GM12878 (cell line): ENCODE measurements around the gene SPAG16. TPM values are rescaled to one million over a fixed set of nuclear protein-coding genes. Genes with fewer than 3 reads are reported as not detected.
A peak's percentile ranks its signal among the peaks of the same experiment; 100 is the strongest.

Source experiments
- ATAC-seq: fragments of 200-7000 bp; cut with Tn5 transposase; 3 replicates; pipeline ENCODE4 v1.9.1; 2020; ENCODE audit warnings: mild to moderate bottlenecking, moderate library complexity
- BruUV-seq: library from RNA; stranded (reverse); fragments of 400-500 nt; replicated peaks from 2 replicates; lab custom pipeline; 2021; lab: Mats Ljungman, UMichigan
- CTCF ChIA-PET: fragments of 300-600 bp; sonication (Branson Sonifier 250); formaldehyde crosslinking; extraction: SDS; loops from one replicate; lab custom pipeline; 2021; ENCODE audit warnings: inconsistent platforms; lab: Yijun Ruan, JAX
- POLR2A ChIA-PET: fragments of 350-600 bp; formaldehyde crosslinking; extraction: SDS; loops from one replicate; lab custom pipeline; 2021; ENCODE audit warnings: inconsistent platforms; lab: Charles Lee
- RAD21 ChIA-PET: fragments of 300-600 bp; sonication (Branson Sonifier 250); formaldehyde crosslinking; loops from one replicate; lab custom pipeline; 2023; ENCODE audit warnings: antibody characterized with exemption; ENCODE audit not compliant: unreplicated experiment; lab: Charles Lee
- SMC1A ChIA-PET: fragments of 300-600 bp; sonication (Branson Sonifier 250); formaldehyde crosslinking; loops from one replicate; lab custom pipeline; 2023; ENCODE audit not compliant: unreplicated experiment, uncharacterized antibody; lab: Charles Lee
- DNase-seq: peaks from one replicate; pipeline ENCODE4 v3.0.0-alpha.2; 2011; ENCODE audit warnings: low read depth, low spot score
- FAIRE-seq: peaks from 3 replicates; lab custom pipeline; 2011; peaks lifted over from hg19 to GRCh38; lab: Jason Lieb, UNC
- H2AFZ ChIP-seq: 2 replicates; pipeline ENCODE4 v1.6.0; 2011; ENCODE audit warnings: low read depth, low read length, control low read depth; ENCODE audit not compliant: control insufficient read depth
- H3K27ac ChIP-seq: 2 replicates; pipeline ENCODE4 v1.5.1; 2011; ENCODE audit warnings: control low read depth; ENCODE audit not compliant: control insufficient read depth, insufficient read depth
- H3K27me3 ChIP-seq, 2 experiments: replicated peaks in 1 of 2; 2 replicates each; pipeline versions ENCODE4 v1.6.0 to v1.6.1; 2011; ENCODE audit warnings: low read length in 1 of 2; ENCODE audit not compliant: control insufficient read depth in 2 of 2, insufficient read depth in 2 of 2
- H3K36me3 ChIP-seq, 2 experiments: 2 replicates each; pipeline ENCODE4 v1.5.1; 2011; ENCODE audit warnings: low read length in 1 of 2; ENCODE audit not compliant: control insufficient read depth in 2 of 2, insufficient read depth in 2 of 2
- H3K4me1 ChIP-seq: 2 replicates; pipeline ENCODE4 v1.6.1; 2011; ENCODE audit warnings: mild to moderate bottlenecking, low read length, moderate library complexity, mixed read lengths; ENCODE audit not compliant: control insufficient read depth, insufficient read depth
- H3K4me2 ChIP-seq: 2 replicates; pipeline ENCODE4 v1.6.0; 2011; ENCODE audit warnings: control low read depth; ENCODE audit not compliant: control insufficient read depth, insufficient read depth
- H3K4me3 ChIP-seq: fragments of 200-600 bp; sonication (generic); 2 replicates; pipeline ENCODE4 v1.5.1; 2016
- H3K79me2 ChIP-seq: 2 replicates; pipeline ENCODE4 v1.6.0; 2011; ENCODE audit warnings: low read length; ENCODE audit not compliant: control insufficient read depth, insufficient read depth
- H3K9ac ChIP-seq: 2 replicates; pipeline ENCODE4 v1.8.0; 2011; ENCODE audit warnings: low read length, control low read depth, mixed read lengths; ENCODE audit not compliant: control insufficient read depth, insufficient read depth
- H3K9me3 ChIP-seq: replicated peaks from 3 replicates; pipeline ENCODE4 v1.5.1; 2011; ENCODE audit warnings: mild to moderate bottlenecking, low read length; ENCODE audit not compliant: control insufficient read depth, insufficient read depth
- H4K20me1 ChIP-seq: 2 replicates; pipeline ENCODE4 v1.6.0; 2011; ENCODE audit not compliant: control insufficient read depth, insufficient read depth
- CBFB ChIP-seq: IDR thresholded peaks from 2 replicates; pipeline ENCODE4 v1.6.1; 2016; ENCODE audit warnings: antibody characterized with exemption, low read depth
- FOXK2 ChIP-seq: fragments of 450-650 bp; IDR thresholded peaks from 2 replicates; pipeline ENCODE4 v1.6.1; 2017; ENCODE audit warnings: mild to moderate bottlenecking, moderate library complexity
- KDM1A ChIP-seq: fragments of 200-600 bp; sonication (generic); IDR thresholded peaks from 2 replicates; pipeline ENCODE4 v1.6.1; 2016; ENCODE audit warnings: borderline replicate concordance
- SMC3 ChIP-seq: IDR thresholded peaks from 2 replicates; pipeline ENCODE4 v1.6.1; 2011; ENCODE audit warnings: low read length, improper control_type of control experiment, borderline replicate concordance
- TCF7 ChIP-seq: IDR thresholded peaks from 2 replicates; pipeline ENCODE4 v1.6.1; 2014; ENCODE audit warnings: antibody characterized with exemption, borderline replicate concordance
- WGBS: methylation state at CpG from one replicate; pipeline ENCODE4 v1.1.6; 2016; ENCODE audit warnings: low lambda C conversion rate; ENCODE audit not compliant: insufficient replicate concordance, insufficient coverage; ENCODE audit errors: missing lambda C conversion rate; 5-methylcytosine and 5-hydroxymethylcytosine counted together
- in situ Hi-C: fragments of 300-500 bp; cut with MboI; formaldehyde crosslinking; loops from 9 replicates; pipeline ENCODE4 v1.14.3; 2018; ENCODE audit warnings: mixed read lengths
- intact Hi-C: fragments of 100-400 bp; cut with micrococcal nuclease; formaldehyde crosslinking; loops from one replicate; pipeline ENCODE4 v1.14.2; 2022; ENCODE audit not compliant: unreplicated experiment
- polyA plus RNA-seq, 11 experiments: library from polyadenylated mRNA; depleted of rRNA in 4 of 11; unstranded in 6 of 11; stranded (reverse) in 5 of 11; fragments of >200 nt; fragmentation: Nextera tagmentation in 4 of 11; fragmentation: Illumina TruSeq in 1 of 11; extraction: Ambion mirVana in 4 of 11; extraction: Trizol in 1 of 11; gene quantifications; 1 replicate in 1 of 11; 2 replicates in 10 of 11; pipeline versions ENCODE4 v1.2.1 to v1.2.3, GENCODE V29; 2011 to 2016; ENCODE audit warnings: inconsistent platforms in 2 of 11, missing spikeins in 2 of 11, low read depth in 1 of 11
- total RNA-seq, 4 experiments: library from RNA; depleted of rRNA in 3 of 4; stranded (reverse); fragments of >200 nt in 3 of 4; fragmentation: Illumina TruSeq in 1 of 4; extraction: Trizol in 1 of 4; gene quantifications; 2 replicates each; pipeline versions ENCODE4 v1.2.1 to v1.2.3, GENCODE V29; 2013 to 2021

The SPAG16 gene
- total and polyA plus RNA-seq, 10 of the 15 experiments (the other 5 are each of a cell fraction or from before 2014, with no cell fraction given): 6.0 to 25.0 (median 15.2) TPM

GRCh38 chr2:213252206-213252605, 32.1 kb upstream of the SPAG16 start (continued):
- no peak for TF ChIP-seq CBFB

GRCh38 chr2:213253162-213253561, 31.1 kb upstream of the SPAG16 start:
- RAD21 ChIA-PET: interaction anchor here (1.1 to 1.6 kb wide), 4 partner anchors 9 to 364 kb away, joined by 3 to 5 read pairs (median 4); no protein-coding TSS in a partner anchor
- TF ChIP-seq FOXK2: no peak
- no peak for TF ChIP-seq KDM1A
- TF ChIP-seq, all 136 proteins: peak for 0
- intact Hi-C loops (loop anchor here (5.0 to 10.0 kb wide), 3 partner anchors 239 to 1744 kb away; no protein-coding TSS in a partner anchor), in situ Hi-C loops (loop anchor here (5.0 kb wide), 1 partner anchor 679 kb away; no protein-coding TSS in a partner anchor)
- no peak overlapping the region for H3K27ac ChIP-seq
- FAIRE-seq: no peak
- no TSS peak for BruUV-seq
- H3K4me3 ChIP-seq: no peak overlapping the region
- no peaks in the 10 kb centered on the region for H3K79me2 ChIP-seq
- SMC1A ChIA-PET: interaction anchor here (0.9 to 2.2 kb wide), 6 partner anchors 8 to 1752 kb away, joined by 3 to 11 read pairs (median 4); partner anchors contain the start of gene SPAG16
- ATAC-seq: no peak
- no peak overlapping the region for H2AFZ ChIP-seq
- no peak overlapping the region for H3K9ac ChIP-seq
- H3K27me3 ChIP-seq: no peaks in the 10 kb centered on the region
- POLR2A ChIA-PET: interaction anchor here (0.7 kb wide), 1 partner anchor 31 kb away, joined by 3 read pairs; the partner anchor contains the start of gene SPAG16
- DNase-seq: no peak
- whole genome bisulfite sequencing: 74% methylated on average over 4 of the region's 4 CpGs
- H3K4me1 ChIP-seq: peaks cover 6% of the 10 kb centered on the region; the same call in 1 of the 2 replicates
- H3K36me3 ChIP-seq: no peaks in the 10 kb centered on the region
- CTCF ChIA-PET: interaction anchor here (0.9 to 2.4 kb wide), 5 partner anchors 18 to 890 kb away, joined by 3 to 16 read pairs (median 3); partner anchors contain the start of gene SPAG16
- no peaks in the 10 kb centered on the region; the same call in 1 of the 3 replicates for H3K9me3 ChIP-seq
- H3K4me2 ChIP-seq: no peak overlapping the region
- no peaks in the 10 kb centered on the region for H4K20me1 ChIP-seq

GRCh38 chr2:213259266-213259665, 25.0 kb upstream of the SPAG16 start:
- FAIRE-seq: peak; percentile 38
- 55% methylated on average over 1 of the region's 1 CpG for WGBS
- SMC1A ChIA-PET: no interaction called here

More at GRCh38 chr2:213259266-213259665, 25.0 kb upstream of the SPAG16 start:
- H3K36me3 ChIP-seq: no peaks in the 10 kb centered on the region
- CTCF ChIA-PET: interaction anchor here (1.0 kb wide), 1 partner anchor 9 kb away, joined by 3 read pairs; no protein-coding TSS in a partner anchor
- no peak overlapping the region for H3K27ac ChIP-seq
- POLR2A ChIA-PET: no interaction called here
- RAD21 ChIA-PET: no interaction called here
- TF ChIP-seq TCF7: no peak
- no peak for TF ChIP-seq SMC3
- no peaks in the 10 kb centered on the region for H4K20me1 ChIP-seq
- no peaks in the 10 kb centered on the region for H3K79me2 ChIP-seq
- H3K4me1 ChIP-seq: no peaks in the 10 kb centered on the region
- no peaks in the 10 kb centered on the region for H3K27me3 ChIP-seq
- in situ Hi-C loops (no loop called here), intact Hi-C loops (loop anchor here (10.0 kb wide), 1 partner anchor 826 kb away; no protein-coding TSS in a partner anchor)
- no peaks in the 10 kb centered on the region; the same call in 2 of the 3 replicates for H3K9me3 ChIP-seq
- no peak overlapping the region for H3K9ac ChIP-seq
- ATAC-seq (no peak), DNase-seq (no peak)
- H3K4me2 ChIP-seq: no peak overlapping the region
- H2AFZ ChIP-seq: no peak overlapping the region
- H3K4me3 ChIP-seq: no peak overlapping the region
- no TSS peak for BruUV-seq
